HepG2 (cell line): ENCODE measurements around the gene VPS25. TPM values are rescaled to one million over a fixed set of nuclear protein-coding genes. Genes with fewer than 3 reads are reported as not detected.
A peak's percentile ranks its signal among the peaks of the same experiment; 100 is the strongest.

Experiments
- AGO2 ChIP-seq: fragments of 200-400 bp; formaldehyde crosslinking; optimal IDR thresholded peaks from 2 replicates; pipeline ENCODE3; 2017; ENCODE audit warnings: mild to moderate bottlenecking, low read depth, low read length, moderate library complexity
- BRCA1 ChIP-seq: sonication (generic); formaldehyde crosslinking; IDR thresholded peaks from 2 replicates; pipeline ENCODE4 v1.4.0; 2020; ENCODE audit warnings: missing genetic modification reagents
- CEBPB ChIP-seq: IDR thresholded peaks from 2 replicates; pipeline ENCODE4 v1.6.1; 2011; ENCODE audit warnings: low read depth, low read length, improper control_type of control experiment, borderline replicate concordance
- KDM1A ChIP-seq: IDR thresholded peaks from 2 replicates; pipeline ENCODE4 v1.6.1; 2016; ENCODE audit warnings: missing compliant biosample characterization
- KDM6A ChIP-seq: IDR thresholded peaks from 2 replicates; pipeline ENCODE4 v1.6.1; 2016; ENCODE audit warnings: low read depth
- KMT2A ChIP-seq: sonication (generic); formaldehyde crosslinking; IDR thresholded peaks from 2 replicates; pipeline ENCODE4 v1.4.0; 2020; ENCODE audit warnings: missing genetic modification reagents
- MAF1 ChIP-seq: sonication (generic); formaldehyde crosslinking; IDR thresholded peaks from 2 replicates; pipeline ENCODE4 v1.5.0; 2020; ENCODE audit warnings: missing genetic modification reagents, borderline replicate concordance
- PCBP1 ChIP-seq: fragments of 200-400 bp; formaldehyde crosslinking; IDR thresholded peaks from 2 replicates; pipeline ENCODE4 v1.6.1; 2017; ENCODE audit warnings: mild to moderate bottlenecking, low read depth, low read length, borderline replicate concordance
- RARG ChIP-seq: sonication (generic); formaldehyde crosslinking; IDR thresholded peaks from 2 replicates; pipeline ENCODE4 v1.4.0; 2020; ENCODE audit warnings: low read depth, mild to moderate bottlenecking, missing genetic modification reagents
- RBFOX2 ChIP-seq: fragments of 200-400 bp; formaldehyde crosslinking; IDR thresholded peaks from 2 replicates; pipeline ENCODE4 v1.6.1; 2017; ENCODE audit warnings: low read depth, mild to moderate bottlenecking, low read length
- RFXAP ChIP-seq: sonication (generic); formaldehyde crosslinking; IDR thresholded peaks from 2 replicates; pipeline ENCODE4 v1.4.0; 2020; ENCODE audit warnings: missing genetic modification reagents, borderline replicate concordance
- RXRB ChIP-seq: IDR thresholded peaks from 2 replicates; pipeline ENCODE4 v1.6.1; 2016; ENCODE audit warnings: borderline replicate concordance, missing genetic modification reagents, missing compliant biosample characterization
- SCMH1 ChIP-seq: sonication (generic); formaldehyde crosslinking; IDR thresholded peaks from 2 replicates; pipeline ENCODE4 v1.9.0; 2021; ENCODE audit warnings: missing genetic modification reagents, mild to moderate bottlenecking, borderline replicate concordance
- THYN1 ChIP-seq: sonication (generic); formaldehyde crosslinking; IDR thresholded peaks from 2 replicates; pipeline ENCODE4 v1.8.1; 2023; ENCODE audit warnings: low read depth, mild to moderate bottlenecking, moderate library complexity, missing genetic modification reagents, borderline replicate concordance
- ZNF136 ChIP-seq: sonication (generic); formaldehyde crosslinking; IDR thresholded peaks from 2 replicates; pipeline ENCODE4 v1.8.1; 2022; ENCODE audit warnings: low read depth, mild to moderate bottlenecking, moderate library complexity, missing genetic modification reagents
- ZNF20 ChIP-seq: sonication (generic); formaldehyde crosslinking; IDR thresholded peaks from 2 replicates; pipeline ENCODE4 v1.4.0; 2020; ENCODE audit warnings: mild to moderate bottlenecking, moderate library complexity, missing genetic modification reagents
- ZNF234 ChIP-seq: sonication (generic); formaldehyde crosslinking; conservative IDR thresholded peaks from 2 replicates; pipeline ENCODE4 v1.5.1; 2020; ENCODE audit warnings: mild to moderate bottlenecking, missing genetic modification reagents
- ZNF616 ChIP-seq: sonication (generic); formaldehyde crosslinking; IDR thresholded peaks from 2 replicates; pipeline ENCODE4 v1.5.0; 2020; ENCODE audit warnings: low read depth, mild to moderate bottlenecking, missing genetic modification reagents
- ZNF879 ChIP-seq: sonication (generic); formaldehyde crosslinking; IDR thresholded peaks from 2 replicates; pipeline ENCODE4 v1.8.1; 2023; ENCODE audit warnings: missing genetic modification reagents
- ZSCAN31 ChIP-seq: sonication (generic); formaldehyde crosslinking; IDR thresholded peaks from 2 replicates; pipeline ENCODE4 v1.5.0; 2020; ENCODE audit warnings: low read depth, mild to moderate bottlenecking, missing genetic modification reagents
- polyA plus RNA-seq, 8 experiments: library from polyadenylated mRNA; depleted of rRNA in 3 of 8; stranded (reverse) in 7 of 8; unstranded in 1 of 8; fragments of >200 nt; fragmentation: Illumina TruSeq in 4 of 8; extraction: Trizol in 4 of 8; gene quantifications; 2 replicates each; pipeline versions ENCODE4 v1.2.1 to v1.2.3, GENCODE V29; 2011 to 2016; ENCODE audit warnings: low read depth in 4 of 8, missing spikeins in 1 of 8, mixed read lengths in 1 of 8; ENCODE audit not compliant: insufficient read depth in 1 of 8
- total RNA-seq, 5 experiments: library from RNA; depleted of rRNA; stranded (reverse); fragments of >200 nt; fragmentation: Illumina TruSeq; extraction: Trizol; gene quantifications; 2 replicates each; pipeline ENCODE4 v1.2.3, GENCODE V29; 2016; ENCODE audit warnings: low read depth in 1 of 5
- TF ChIP-seq, protein P1 (sequence below): sonication (generic); formaldehyde crosslinking; IDR thresholded peaks from 2 replicates; pipeline ENCODE4 v1.8.0; 2022; ENCODE audit warnings: mild to moderate bottlenecking, missing genetic modification reagents, moderate library complexity
- TF ChIP-seq, protein P2 (sequence below): sonication (generic); formaldehyde crosslinking; IDR thresholded peaks from 2 replicates; pipeline ENCODE4 v1.4.0; 2020; ENCODE audit warnings: mild to moderate bottlenecking, low read depth, missing genetic modification reagents

Gene VPS25
- total and polyA plus RNA-seq, 2 of the 13 experiments (the other 11 are each of a cell fraction or from before 2014, with no cell fraction given), result 161 to 249 TPM

DNA sequence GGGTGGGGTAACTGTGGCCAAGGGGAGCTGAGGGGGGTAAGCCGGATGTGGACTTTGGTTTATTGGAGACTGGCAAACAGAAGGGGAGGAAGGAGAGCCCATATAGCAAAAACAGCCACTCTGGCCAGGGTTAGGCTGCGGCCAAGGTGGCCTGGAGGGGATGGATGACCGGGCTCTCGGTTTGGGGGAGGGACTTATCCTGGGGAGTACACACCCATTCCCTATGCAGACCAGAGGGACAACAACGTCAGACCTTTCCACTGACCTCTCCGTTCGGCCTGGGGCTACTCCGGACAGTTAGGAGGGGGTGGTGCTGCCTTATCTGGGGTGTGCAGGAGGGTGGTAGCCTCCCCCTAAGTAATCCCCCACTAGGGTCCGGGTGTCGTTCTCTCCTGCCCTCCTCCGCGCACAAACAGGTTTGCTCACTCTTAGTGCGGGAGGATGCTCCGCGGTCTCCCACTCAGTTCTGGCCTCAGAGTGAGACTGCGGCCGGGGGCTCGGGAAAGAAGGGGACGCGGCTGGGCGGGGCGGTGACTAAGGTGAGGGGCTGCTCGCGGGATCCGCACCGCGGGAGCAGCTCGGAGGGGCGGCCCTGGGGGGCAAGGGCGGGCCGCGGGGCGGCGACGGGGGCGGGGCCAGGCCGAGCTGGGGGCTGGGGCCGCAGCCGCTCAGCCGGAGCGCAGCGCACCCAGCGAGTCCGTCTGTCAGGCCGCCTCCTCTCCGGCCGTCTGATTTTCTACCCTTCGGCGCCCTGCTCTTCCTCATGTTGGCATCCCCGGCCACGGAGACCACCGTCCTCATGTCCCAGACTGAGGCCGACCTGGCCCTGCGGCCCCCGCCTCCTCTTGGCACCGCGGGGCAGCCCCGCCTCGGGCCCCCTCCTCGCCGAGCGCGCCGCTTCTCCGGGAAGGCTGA is 6.9 kb downstream of the VPS25 start, which contains the start of gene WNK4 (continued):
- TF ChIP-seq ZNF20 (CRISPR knock-in tag), result no peak
- TF ChIP-seq RFXAP (CRISPR knock-in tag), result no peak
- peak; percentile 46; the same call in 1 of the 2 replicates for TF ChIP-seq PCBP1
- TF ChIP-seq RXRB (CRISPR knock-in tag), result peak; percentile 95
- no peak; the same call in 1 of the 2 replicates for TF ChIP-seq MAF1 (CRISPR knock-in tag)
- peak; percentile 98 for TF ChIP-seq AGO2
- peak; percentile 90 for TF ChIP-seq RBFOX2
- TF ChIP-seq, protein P1, sequence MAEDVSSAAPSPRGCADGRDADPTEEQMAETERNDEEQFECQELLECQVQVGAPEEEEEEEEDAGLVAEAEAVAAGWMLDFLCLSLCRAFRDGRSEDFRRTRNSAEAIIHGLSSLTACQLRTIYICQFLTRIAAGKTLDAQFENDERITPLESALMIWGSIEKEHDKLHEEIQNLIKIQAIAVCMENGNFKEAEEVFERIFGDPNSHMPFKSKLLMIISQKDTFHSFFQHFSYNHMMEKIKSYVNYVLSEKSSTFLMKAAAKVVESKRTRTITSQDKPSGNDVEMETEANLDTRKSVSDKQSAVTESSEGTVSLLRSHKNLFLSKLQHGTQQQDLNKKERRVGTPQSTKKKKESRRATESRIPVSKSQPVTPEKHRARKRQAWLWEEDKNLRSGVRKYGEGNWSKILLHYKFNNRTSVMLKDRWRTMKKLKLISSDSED (CRISPR knock-in tag), result no peak; the same call in 1 of the 2 replicates
- no peak for TF ChIP-seq BRCA1 (CRISPR knock-in tag)
- TF ChIP-seq ZNF616 (CRISPR knock-in tag), result 0 out of 2 replicates have a peak, but pooled peaks have one; percentile 13
- TF ChIP-seq KDM1A, result no peak; the same call in 1 of the 2 replicates
- no peak for TF ChIP-seq RARG (CRISPR knock-in tag)
- no peak for TF ChIP-seq ZNF879
- TF ChIP-seq SCMH1 (CRISPR knock-in tag), result no peak
- TF ChIP-seq ZNF136, result no peak; the same call in 1 of the 2 replicates
- TF ChIP-seq ZSCAN31 (CRISPR knock-in tag), result peak; percentile 45; the same call in 1 of the 2 replicates
- no peak; the same call in 1 of the 2 replicates for TF ChIP-seq ZNF234 (CRISPR knock-in tag)
- TF ChIP-seq KDM6A (CRISPR knock-in tag), result peak; percentile 95
- TF ChIP-seq KMT2A (CRISPR knock-in tag), result no peak; the same call in 1 of the 2 replicates
- TF ChIP-seq, protein P2, sequence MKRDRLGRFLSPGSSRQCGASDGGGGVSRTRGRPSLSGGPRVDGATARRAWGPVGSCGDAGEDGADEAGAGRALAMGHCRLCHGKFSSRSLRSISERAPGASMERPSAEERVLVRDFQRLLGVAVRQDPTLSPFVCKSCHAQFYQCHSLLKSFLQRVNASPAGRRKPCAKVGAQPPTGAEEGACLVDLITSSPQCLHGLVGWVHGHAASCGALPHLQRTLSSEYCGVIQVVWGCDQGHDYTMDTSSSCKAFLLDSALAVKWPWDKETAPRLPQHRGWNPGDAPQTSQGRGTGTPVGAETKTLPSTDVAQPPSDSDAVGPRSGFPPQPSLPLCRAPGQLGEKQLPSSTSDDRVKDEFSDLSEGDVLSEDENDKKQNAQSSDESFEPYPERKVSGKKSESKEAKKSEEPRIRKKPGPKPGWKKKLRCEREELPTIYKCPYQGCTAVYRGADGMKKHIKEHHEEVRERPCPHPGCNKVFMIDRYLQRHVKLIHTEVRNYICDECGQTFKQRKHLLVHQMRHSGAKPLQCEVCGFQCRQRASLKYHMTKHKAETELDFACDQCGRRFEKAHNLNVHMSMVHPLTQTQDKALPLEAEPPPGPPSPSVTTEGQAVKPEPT (CRISPR knock-in tag), result no peak
- TF ChIP-seq CEBPB, result no peak
- no peak for TF ChIP-seq THYN1 (CRISPR knock-in tag)
